HUES48 (cell line): ENCODE results near the gene TACC2.

Source experiments
- H3K27ac ChIP-seq: one replicate; pipeline ENCODE4 v1.7.0; 2013; ENCODE audit warnings: low read depth, low read length, inconsistent platforms
- H3K27me3 ChIP-seq: 2 replicates; pipeline ENCODE4 v1.6.1; 2013; ENCODE audit warnings: mild to moderate bottlenecking, low read length; ENCODE audit not compliant: control insufficient read depth, insufficient read depth
- H3K36me3 ChIP-seq: 2 replicates; pipeline ENCODE4 v1.6.1; 2013; ENCODE audit warnings: low read length; ENCODE audit not compliant: control insufficient read depth, insufficient read depth
- H3K4me1 ChIP-seq: 2 replicates; pipeline ENCODE4 v1.6.1; 2013; ENCODE audit warnings: mild to moderate bottlenecking, low read length; ENCODE audit not compliant: control insufficient read depth, insufficient read depth
- H3K4me3 ChIP-seq: 2 replicates; pipeline ENCODE4 v1.5.1; 2013; ENCODE audit warnings: mild to moderate bottlenecking, low read depth, low read length
- H3K9ac ChIP-seq: 2 replicates; pipeline ENCODE4 v1.6.1; 2013; ENCODE audit warnings: mild to moderate bottlenecking, low read depth, low read length, moderate library complexity
- H3K9me3 ChIP-seq: 2 replicates; pipeline ENCODE4 v1.6.1; 2013; ENCODE audit warnings: low read length; ENCODE audit not compliant: control insufficient read depth, insufficient read depth

Gene TACC2

GRCh38 chr10:122294511-122295450 is 305.8 kb downstream of the TACC2 start:
- Histone ChIP-seq H3K4me3 (no peak overlapping the region), H3K36me3 (no peaks in the 10 kb centered on the region), H3K27me3 (no peaks in the 10 kb centered on the region), H3K9me3 (no peaks in the 10 kb centered on the region), H3K9ac (no peak overlapping the region), H3K4me1 (peaks cover 5% of the 10 kb centered on the region; the same call in 1 of the 2 replicates), H3K27ac (no peak overlapping the region)

- no peak overlapping the region for H3K4me3 ChIP-seq
- no peaks in the 10 kb centered on the region for H3K36me3 ChIP-seq
- no peak overlapping the region for H3K27ac ChIP-seq
- H3K9ac ChIP-seq = no peak overlapping the region
- no peaks in the 10 kb centered on the region for H3K9me3 ChIP-seq
- no peaks in the 10 kb centered on the region for H3K27me3 ChIP-seq
- peaks cover 5% of the 10 kb centered on the region; the same call in 1 of the 2 replicates for H3K4me1 ChIP-seq
Measured at GRCh38 chr10:122295451-122295809, 306.5 kb downstream of the TACC2 start.

- Histone ChIP-seq H3K4me1 (peaks cover 5% of the 10 kb centered on the region; the same call in 1 of the 2 replicates), H3K4me3 (no peak overlapping the region), H3K9me3 (no peaks in the 10 kb centered on the region), H3K36me3 (no peaks in the 10 kb centered on the region), H3K9ac (no peak overlapping the region), H3K27ac (no peak overlapping the region), H3K27me3 (no peaks in the 10 kb centered on the region)
Measured at GRCh38 chr10:122296363-122297120, 307.6 kb downstream of the TACC2 start.

GRCh38 chr10:122297583-122297982 is 308.6 kb downstream of the TACC2 start:
- H3K4me3 ChIP-seq = no peak overlapping the region
- H3K9ac ChIP-seq = no peak overlapping the region
- peaks cover 5% of the 10 kb centered on the region; the same call in 1 of the 2 replicates for H3K4me1 ChIP-seq
- no peaks in the 10 kb centered on the region for H3K27me3 ChIP-seq
- H3K9me3 ChIP-seq = no peaks in the 10 kb centered on the region
- no peaks in the 10 kb centered on the region for H3K36me3 ChIP-seq
- no peak overlapping the region for H3K27ac ChIP-seq

- Histone ChIP-seq H3K9ac (no peak overlapping the region), H3K27me3 (no peaks in the 10 kb centered on the region), H3K9me3 (no peaks in the 10 kb centered on the region), H3K4me3 (no peak overlapping the region), H3K36me3 (no peaks in the 10 kb centered on the region), H3K4me1 (peaks cover 5% of the 10 kb centered on the region; the same call in 1 of the 2 replicates), H3K27ac (no peak overlapping the region)
Measured at GRCh38 chr10:122298206-122298597, 309.2 kb downstream of the TACC2 start.

- Histone ChIP-seq H3K4me3 (no peak overlapping the region), H3K4me1 (peaks cover 5% of the 10 kb centered on the region; the same call in 1 of the 2 replicates), H3K36me3 (no peaks in the 10 kb centered on the region), H3K27ac (no peak overlapping the region), H3K9me3 (no peaks in the 10 kb centered on the region), H3K9ac (no peak overlapping the region), H3K27me3 (no peaks in the 10 kb centered on the region)
Measured at GRCh38 chr10:122298598-122299301, 309.8 kb downstream of the TACC2 start.

- Histone ChIP-seq H3K9me3 (no peaks in the 10 kb centered on the region), H3K27ac (no peak overlapping the region), H3K4me1 (peaks cover 5% of the 10 kb centered on the region; the same call in 1 of the 2 replicates), H3K4me3 (no peak overlapping the region), H3K9ac (no peak overlapping the region), H3K36me3 (no peaks in the 10 kb centered on the region), H3K27me3 (no peaks in the 10 kb centered on the region)
Measured at GRCh38 chr10:122299423-122300075, 310.6 kb downstream of the TACC2 start.

- Histone ChIP-seq H3K27ac (no peak overlapping the region), H3K9me3 (no peaks in the 10 kb centered on the region), H3K27me3 (no peaks in the 10 kb centered on the region), H3K4me3 (no peak overlapping the region), H3K9ac (no peak overlapping the region), H3K36me3 (no peaks in the 10 kb centered on the region), H3K4me1 (peaks cover 5% of the 10 kb centered on the region; the same call in 1 of the 2 replicates)
Measured at GRCh38 chr10:122301055-122301810, 312.3 kb downstream of the TACC2 start.

GRCh38 chr10:122301811-122302115 is 312.8 kb downstream of the TACC2 start:
- Histone ChIP-seq H3K4me1 (peaks cover 5% of the 10 kb centered on the region; the same call in 1 of the 2 replicates), H3K36me3 (no peaks in the 10 kb centered on the region), H3K4me3 (no peak overlapping the region), H3K9me3 (no peaks in the 10 kb centered on the region), H3K27ac (no peak overlapping the region), H3K27me3 (no peaks in the 10 kb centered on the region), H3K9ac (no peak overlapping the region)

- Histone ChIP-seq H3K4me3 (no peak overlapping the region), H3K27ac (no peak overlapping the region), H3K9me3 (no peaks in the 10 kb centered on the region), H3K4me1 (peaks cover 5% of the 10 kb centered on the region; the same call in 1 of the 2 replicates), H3K9ac (no peak overlapping the region), H3K36me3 (no peaks in the 10 kb centered on the region), H3K27me3 (no peaks in the 10 kb centered on the region)
Measured at GRCh38 chr10:122302315-122302714, 313.4 kb downstream of the TACC2 start.
